RWPE1 (cell line): ENCODE results near the gene USP13.
"Not testable (repeated sequence)": the region's sequence is repeated elsewhere in the genome, so short reads cannot be mapped to it uniquely, and the experiment has no call there.

ENCODE experiments used
- CTCF ChIA-PET: fragments of 350-600 bp; sonication (Branson Sonifier 250); formaldehyde crosslinking; extraction: SDS; loops from one replicate; lab custom pipeline; 2021; lab: Yijun Ruan, JAX
- POLR2A ChIA-PET: fragments of 400-600 bp; formaldehyde crosslinking; extraction: SDS; loops from one replicate; lab custom pipeline; 2020; ENCODE audit warnings: antibody characterized with exemption; ENCODE audit not compliant: low non-redundant PET; lab: Yijun Ruan, JAX
- DNase-seq: peaks from one replicate; pipeline ENCODE4 v3.0.0; 2012; ENCODE audit warnings: low spot score
- H3K27ac ChIP-seq: fragments of 450-650 bp; 2 replicates; pipeline ENCODE4 v1.5.1; 2017
- TF ChIP-seq, protein P1 (sequence below): fragments of 450-650 bp; conservative IDR thresholded peaks from 2 replicates; pipeline ENCODE4 v1.5.1; 2017; ENCODE audit warnings: low read depth, mild to moderate bottlenecking

The USP13 gene

GRCh38 chr3:179766416-179767133, 113.7 kb downstream of the USP13 start:
- ChIA-PET POLR2A (no interaction called here), CTCF (interaction anchor here (0.6 to 1.3 kb wide), 3 partner anchors 15 to 848 kb away, joined by 3 to 4 read pairs (median 4); no protein-coding TSS in a partner anchor)
- DNase-seq, result no peak
- no peak overlapping the region for H3K27ac ChIP-seq
- TF ChIP-seq, protein P1, sequence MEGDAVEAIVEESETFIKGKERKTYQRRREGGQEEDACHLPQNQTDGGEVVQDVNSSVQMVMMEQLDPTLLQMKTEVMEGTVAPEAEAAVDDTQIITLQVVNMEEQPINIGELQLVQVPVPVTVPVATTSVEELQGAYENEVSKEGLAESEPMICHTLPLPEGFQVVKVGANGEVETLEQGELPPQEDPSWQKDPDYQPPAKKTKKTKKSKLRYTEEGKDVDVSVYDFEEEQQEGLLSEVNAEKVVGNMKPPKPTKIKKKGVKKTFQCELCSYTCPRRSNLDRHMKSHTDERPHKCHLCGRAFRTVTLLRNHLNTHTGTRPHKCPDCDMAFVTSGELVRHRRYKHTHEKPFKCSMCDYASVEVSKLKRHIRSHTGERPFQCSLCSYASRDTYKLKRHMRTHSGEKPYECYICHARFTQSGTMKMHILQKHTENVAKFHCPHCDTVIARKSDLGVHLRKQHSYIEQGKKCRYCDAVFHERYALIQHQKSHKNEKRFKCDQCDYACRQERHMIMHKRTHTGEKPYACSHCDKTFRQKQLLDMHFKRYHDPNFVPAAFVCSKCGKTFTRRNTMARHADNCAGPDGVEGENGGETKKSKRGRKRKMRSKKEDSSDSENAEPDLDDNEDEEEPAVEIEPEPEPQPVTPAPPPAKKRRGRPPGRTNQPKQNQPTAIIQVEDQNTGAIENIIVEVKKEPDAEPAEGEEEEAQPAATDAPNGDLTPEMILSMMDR, result no peak

DNA sequence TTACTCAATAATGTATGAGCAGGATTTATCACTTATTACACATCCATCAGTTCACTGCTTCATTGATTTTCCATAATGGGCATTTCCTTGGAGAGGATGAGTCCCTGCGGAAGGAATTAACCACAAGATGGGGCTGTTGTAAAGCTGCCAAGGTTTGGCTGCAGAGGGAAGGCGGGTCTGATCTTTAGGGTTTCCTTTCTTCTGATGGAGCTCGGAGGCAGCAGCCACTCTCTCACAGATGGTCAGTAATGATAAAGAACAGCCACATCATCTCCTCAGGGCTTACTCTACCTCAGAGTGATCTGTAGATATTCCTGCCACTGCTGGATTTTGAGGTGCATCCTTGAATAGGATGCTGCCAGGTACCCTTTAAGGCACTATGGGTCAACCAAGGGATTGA, 115.2 kb downstream of the USP13 start:
- peak; percentile 64 for DNase-seq
- ChIA-PET CTCF (interaction anchor here (0.5 to 1.1 kb wide), 6 partner anchors 13 to 315 kb away, joined by 3 to 7 read pairs (median 3); no protein-coding TSS in a partner anchor), POLR2A (no interaction called here)
- no peak overlapping the region for H3K27ac ChIP-seq
- TF ChIP-seq, protein P1, result peak; percentile 34

DNA sequence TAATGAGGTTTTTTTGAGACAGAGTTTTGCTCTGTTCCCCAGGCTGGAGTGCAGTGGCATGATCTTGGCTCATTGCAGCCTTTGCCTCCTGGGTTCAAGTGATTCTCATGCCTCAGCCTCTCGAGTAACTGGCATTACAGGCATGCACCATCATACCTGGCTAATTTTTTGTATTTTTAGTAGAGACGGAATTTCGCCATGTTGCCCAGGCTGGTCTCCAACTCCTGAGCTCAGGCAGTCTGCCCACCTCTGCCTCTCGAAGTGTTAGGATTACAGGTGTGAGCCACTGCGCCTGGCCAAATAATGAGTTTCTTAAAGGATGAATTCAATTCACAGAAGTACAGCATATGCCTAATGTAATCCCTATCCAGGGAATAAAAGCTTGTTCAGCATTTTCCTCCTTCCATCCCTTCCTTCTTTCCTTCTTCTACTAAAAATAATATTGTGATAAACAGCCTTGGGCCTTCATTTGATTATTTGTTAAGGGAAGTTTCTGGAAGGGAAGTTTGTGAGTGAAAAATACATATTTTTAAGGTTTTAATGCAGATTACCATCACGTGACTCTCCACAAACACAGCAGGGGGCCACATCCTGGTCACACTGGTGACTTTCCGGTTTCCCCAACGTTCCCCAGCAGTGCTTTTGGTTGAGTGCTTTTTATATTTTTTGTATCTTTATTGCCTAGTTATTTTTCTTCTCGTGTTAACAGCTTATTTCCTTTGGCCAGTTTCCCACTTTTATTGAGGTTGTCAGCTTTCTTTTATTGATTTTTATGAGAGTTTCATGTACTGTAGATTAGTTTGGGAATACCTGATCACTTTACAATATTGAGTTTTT, 116.8 kb downstream of the USP13 start:
- no peak for DNase-seq
- H3K27ac ChIP-seq, result no peak overlapping the region
- ChIA-PET CTCF (interaction anchor here (1.0 kb wide), 1 partner anchor 13 kb away, joined by 7 read pairs; no protein-coding TSS in a partner anchor), POLR2A (no interaction called here)
- TF ChIP-seq, protein P1, result no peak

DNA sequence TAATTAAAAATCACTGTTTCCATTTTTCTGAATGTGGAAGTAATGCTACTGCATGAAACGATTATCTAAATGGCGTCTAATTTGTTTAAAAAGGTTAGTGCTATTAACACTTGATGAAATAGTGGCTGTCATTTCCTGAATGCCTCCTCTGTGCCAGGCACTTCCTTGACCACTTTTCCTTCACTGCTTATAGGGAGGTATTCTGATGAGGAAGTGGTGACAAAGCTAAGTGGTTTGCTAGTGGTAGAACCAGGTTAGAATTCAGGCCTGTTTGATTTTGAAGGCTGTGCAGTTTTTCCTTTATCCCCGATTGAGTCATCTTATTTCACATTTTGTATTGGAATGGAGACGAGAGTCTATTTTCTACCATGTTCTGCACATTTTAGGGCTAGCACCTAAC, 119.0 kb downstream of the USP13 start:
- no peak for DNase-seq
- TF ChIP-seq, protein P1, result no peak
- no peak overlapping the region for H3K27ac ChIP-seq
- ChIA-PET CTCF (interaction anchor here (0.5 to 1.2 kb wide), 3 partner anchors 12 to 823 kb away, joined by 3 to 4 read pairs (median 3); no protein-coding TSS in a partner anchor), POLR2A (no interaction called here)

DNA sequence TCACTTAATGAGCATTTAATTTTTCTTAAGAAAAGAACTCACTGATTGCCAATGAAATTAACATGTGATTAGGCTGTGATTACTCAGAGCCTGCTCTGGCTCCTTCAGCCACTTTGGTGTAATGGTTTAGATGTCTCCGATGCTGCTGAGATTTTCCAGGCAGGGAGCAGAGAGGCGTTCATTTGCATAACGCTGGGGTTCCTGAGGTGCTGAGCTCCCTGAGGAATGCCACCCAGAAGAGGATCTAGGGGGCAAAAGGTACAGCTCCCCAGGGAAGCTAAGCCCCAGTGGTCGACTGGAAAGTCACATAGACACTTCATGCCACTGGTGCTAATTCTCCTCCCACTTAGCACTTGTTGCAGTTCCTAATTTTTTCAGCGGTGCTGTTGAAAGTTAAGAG, 119.5 kb downstream of the USP13 start:
- DNase-seq, result no peak
- H3K27ac ChIP-seq, result no peak overlapping the region
- CTCF ChIA-PET, result interaction anchor here (0.6 kb wide), 1 partner anchor 787 kb away, joined by 3 read pairs; no protein-coding TSS in a partner anchor
- POLR2A ChIA-PET, result no interaction called here
- TF ChIP-seq, protein P1, result no peak

GRCh38 chr3:179775416-179776122, 122.7 kb downstream of the USP13 start:
- no peak overlapping the region for H3K27ac ChIP-seq
- TF ChIP-seq, protein P1, result no peak
- ChIA-PET CTCF (no interaction called here), POLR2A (no interaction called here)
- no peak for DNase-seq

DNA sequence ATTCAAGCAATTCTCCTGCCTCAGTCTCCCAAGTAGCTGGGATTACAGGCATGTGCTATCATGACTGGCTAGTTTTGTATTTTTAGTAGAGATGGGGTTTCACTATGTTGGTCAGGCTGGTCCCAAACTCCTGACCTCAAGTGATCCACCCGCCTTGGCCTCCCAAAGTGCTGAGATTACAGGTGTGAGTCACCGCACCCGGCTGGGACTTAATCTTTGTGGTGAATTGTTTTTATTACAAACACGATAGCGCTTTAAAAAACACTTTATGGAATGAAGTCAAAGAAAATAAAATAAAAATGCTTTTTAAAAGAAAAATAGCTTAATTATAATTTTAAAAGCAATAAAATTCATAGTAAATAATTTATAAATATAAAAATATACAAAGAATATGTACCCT, 130.0 kb downstream of the USP13 start:
- H3K27ac ChIP-seq, POLR2A ChIA-PET, DNase-seq: not testable (repeated sequence)
- CTCF ChIA-PET, result interaction anchor here (0.6 to 0.9 kb wide), 2 partner anchors 19 to 907 kb away, joined by 4 to 8 read pairs; no protein-coding TSS in a partner anchor
